Measurements from ENCODE around the gene ANTXR2.

Gene ANTXR2

DNA sequence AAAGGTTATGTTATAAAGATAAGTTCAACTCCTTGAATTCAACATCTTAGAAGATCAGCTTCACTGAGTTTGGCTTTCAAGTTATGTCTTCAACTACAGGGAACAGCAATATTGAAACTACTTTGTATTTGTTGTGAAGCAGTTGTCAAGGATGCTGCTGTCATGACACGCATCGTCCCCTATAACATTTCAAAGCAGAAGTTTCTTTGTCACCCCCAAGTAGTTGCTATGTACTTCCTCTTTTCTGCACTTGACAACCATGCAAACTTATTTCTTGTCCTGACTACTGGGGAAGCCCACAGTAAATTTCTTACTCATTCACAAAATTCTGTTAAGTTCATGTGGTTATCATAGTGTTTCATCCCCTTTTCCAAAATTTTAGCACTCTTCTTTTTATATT is 14.3 kb downstream of the ANTXR2 start:
- DNase-seq (ENCODE audit: low read depth), result no peak
- TF ChIP-seq, protein P1, sequence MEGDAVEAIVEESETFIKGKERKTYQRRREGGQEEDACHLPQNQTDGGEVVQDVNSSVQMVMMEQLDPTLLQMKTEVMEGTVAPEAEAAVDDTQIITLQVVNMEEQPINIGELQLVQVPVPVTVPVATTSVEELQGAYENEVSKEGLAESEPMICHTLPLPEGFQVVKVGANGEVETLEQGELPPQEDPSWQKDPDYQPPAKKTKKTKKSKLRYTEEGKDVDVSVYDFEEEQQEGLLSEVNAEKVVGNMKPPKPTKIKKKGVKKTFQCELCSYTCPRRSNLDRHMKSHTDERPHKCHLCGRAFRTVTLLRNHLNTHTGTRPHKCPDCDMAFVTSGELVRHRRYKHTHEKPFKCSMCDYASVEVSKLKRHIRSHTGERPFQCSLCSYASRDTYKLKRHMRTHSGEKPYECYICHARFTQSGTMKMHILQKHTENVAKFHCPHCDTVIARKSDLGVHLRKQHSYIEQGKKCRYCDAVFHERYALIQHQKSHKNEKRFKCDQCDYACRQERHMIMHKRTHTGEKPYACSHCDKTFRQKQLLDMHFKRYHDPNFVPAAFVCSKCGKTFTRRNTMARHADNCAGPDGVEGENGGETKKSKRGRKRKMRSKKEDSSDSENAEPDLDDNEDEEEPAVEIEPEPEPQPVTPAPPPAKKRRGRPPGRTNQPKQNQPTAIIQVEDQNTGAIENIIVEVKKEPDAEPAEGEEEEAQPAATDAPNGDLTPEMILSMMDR (conservative IDR thresholded peaks at IDR 0.05; ENCODE audit: low read depth, low read length), result no peak
- no peak overlapping the region for H3K4me3 ChIP-seq (ENCODE audit: low read depth, low read length)

DNA sequence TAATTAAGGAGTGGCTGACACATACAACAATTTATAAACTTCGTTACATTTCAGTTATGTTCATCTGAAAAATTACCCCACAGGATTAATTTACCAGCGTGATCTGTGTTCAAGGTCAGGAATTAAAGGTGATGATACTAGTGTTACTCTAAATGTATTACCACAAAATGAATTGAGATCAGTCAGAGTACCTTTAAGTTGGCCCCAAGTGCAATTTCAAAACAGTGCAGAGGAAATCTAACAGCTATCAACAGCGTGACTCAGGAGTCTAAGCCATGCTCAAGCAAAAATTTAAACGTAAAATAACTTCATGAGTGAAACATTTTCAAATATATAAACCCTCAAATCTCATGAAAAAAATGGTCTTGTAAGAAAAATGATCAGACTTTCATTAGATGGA is 18.7 kb downstream of the ANTXR2 start:
- peak; percentile 20 for DNase-seq (ENCODE audit: low read depth)
- H3K4me3 ChIP-seq (ENCODE audit: low read depth, low read length), result no peak overlapping the region
- TF ChIP-seq, protein P1 (conservative IDR thresholded peaks at IDR 0.05; ENCODE audit: low read depth, low read length), result no peak

DNA sequence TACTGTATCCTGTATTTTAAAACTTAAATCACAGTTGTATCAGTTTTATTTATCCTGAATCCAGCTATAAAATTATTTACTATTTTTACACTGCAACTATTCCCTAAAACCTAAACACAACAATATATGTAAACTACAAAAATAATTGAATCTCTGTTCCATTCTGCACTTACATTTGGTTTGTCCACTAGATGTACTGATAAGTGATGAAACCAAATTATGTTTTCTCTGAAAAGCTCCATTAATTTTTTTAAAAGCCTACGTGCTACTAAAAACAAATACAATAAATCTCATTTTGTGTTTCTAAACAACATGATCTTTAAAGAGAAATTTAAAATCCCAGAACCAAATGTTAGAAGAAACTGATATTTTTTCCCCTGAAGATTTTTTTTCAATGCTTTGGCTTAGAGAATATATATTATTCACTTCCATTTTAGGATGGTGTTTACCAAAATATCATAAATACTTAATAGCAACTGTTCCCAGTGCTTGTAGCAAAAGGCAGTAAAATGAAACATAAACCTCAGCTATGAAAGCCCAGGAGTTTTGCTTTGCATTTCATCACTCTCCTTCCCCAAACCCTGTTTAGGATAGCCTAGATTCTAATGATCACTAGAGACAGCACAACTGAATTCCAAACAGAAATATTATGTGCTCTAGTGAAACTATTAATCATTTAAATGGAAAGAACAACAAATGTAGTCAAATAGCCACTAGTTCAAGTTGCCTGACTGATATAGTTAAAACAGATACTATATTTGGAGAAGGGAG is 19.7 kb downstream of the ANTXR2 start:
- TF ChIP-seq, protein P1 (conservative IDR thresholded peaks at IDR 0.05; ENCODE audit: low read depth, low read length), result no peak
- peak; percentile 17 for DNase-seq (ENCODE audit: low read depth)
- no peak overlapping the region for H3K4me3 ChIP-seq (ENCODE audit: low read depth, low read length)

DNA sequence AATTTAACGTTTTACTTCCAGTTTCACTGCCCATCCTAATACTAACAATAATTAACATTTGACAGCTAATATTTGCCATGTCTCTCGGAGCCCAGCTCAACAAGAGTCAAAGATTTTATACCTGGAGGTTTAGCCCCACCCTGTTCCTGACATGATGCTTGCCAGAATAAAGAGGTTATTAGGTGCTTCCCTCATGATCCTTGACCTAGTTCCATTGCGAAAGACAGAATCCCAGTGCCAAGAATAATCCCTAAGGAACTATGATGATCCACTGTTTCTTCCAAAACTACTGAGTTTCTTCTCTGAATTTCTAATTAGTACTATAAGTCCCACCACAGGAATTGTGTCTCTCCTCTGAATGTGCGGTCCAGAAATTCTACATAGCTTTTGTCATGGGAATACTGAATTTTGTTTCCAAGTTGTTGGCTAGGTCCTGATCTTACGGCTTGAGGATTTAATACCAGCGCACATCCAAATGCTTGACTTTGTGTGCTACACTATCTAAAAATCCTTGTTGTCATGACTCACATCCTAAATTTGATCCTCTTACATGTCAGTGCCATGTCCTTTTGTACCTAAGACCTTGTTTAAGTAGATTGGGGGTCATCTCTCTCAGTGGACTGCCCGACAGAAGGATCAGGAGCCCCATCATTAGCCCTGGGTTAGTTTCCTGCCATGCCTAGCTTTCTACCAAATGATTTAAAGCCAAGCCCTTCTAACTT is 23.1 kb downstream of the ANTXR2 start:
- no peak for DNase-seq (ENCODE audit: low read depth)
- TF ChIP-seq, protein P1 (conservative IDR thresholded peaks at IDR 0.05; ENCODE audit: low read depth, low read length), result no peak

DNA sequence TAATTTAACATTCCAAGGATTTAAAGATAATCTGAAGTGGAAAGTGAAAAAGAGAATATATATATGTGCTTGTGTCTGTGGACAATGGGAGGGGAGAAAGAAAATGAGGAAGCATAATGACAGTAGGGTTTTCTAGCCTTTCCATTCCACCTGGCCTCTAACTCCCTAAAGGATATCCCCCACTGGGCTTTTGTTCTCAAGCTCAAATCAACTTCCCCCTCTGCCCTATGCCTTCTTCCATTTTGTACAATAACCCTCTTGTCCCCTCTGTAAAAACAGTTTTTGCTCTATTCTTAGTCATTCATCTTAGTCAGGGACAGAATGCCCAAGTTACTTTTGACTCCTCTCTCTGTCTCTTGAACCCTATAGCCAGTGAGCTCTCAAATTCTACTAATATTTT is 23.6 kb downstream of the ANTXR2 start:
- TF ChIP-seq, protein P1 (conservative IDR thresholded peaks at IDR 0.05; ENCODE audit: low read depth, low read length), result no peak
- DNase-seq (ENCODE audit: low read depth), result no peak
- H3K4me3 ChIP-seq (ENCODE audit: low read depth, low read length), result no peak overlapping the region

More for the DNA sequence above, 23.1 kb downstream of the ANTXR2 start:
- H3K4me3 ChIP-seq (ENCODE audit: low read depth, low read length), result no peak overlapping the region

DNA sequence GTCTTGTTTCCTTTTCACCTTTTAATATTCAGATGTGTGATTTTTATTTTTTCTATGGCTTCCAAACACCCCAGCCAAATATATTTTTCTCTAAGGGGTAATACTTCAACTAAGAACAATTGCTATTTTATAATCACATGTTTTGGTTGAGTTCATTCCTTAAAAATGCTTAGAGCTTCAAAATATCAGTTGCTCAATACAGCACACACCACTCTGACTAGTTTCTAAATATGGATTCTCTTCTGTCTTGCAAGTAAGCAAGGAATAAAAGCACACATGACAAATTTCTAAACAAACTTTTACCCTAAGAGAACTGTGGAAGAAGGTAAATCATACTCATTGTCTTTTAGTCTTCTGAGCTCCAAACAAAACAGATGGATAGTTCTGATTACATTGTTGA is 27.2 kb downstream of the ANTXR2 start:
- TF ChIP-seq, protein P1 (conservative IDR thresholded peaks at IDR 0.05; ENCODE audit: low read depth, low read length), result no peak
- no peak overlapping the region for H3K4me3 ChIP-seq (ENCODE audit: low read depth, low read length)
- peak; percentile 91 for DNase-seq (ENCODE audit: low read depth)

Data from choroid plexus epithelial cell (primary cell).